GM12878 (cell line): ENCODE measurements around the gene MRM1. TPM values are rescaled to one million over a fixed set of nuclear protein-coding genes. Genes with fewer than 3 reads are reported as not detected.
A peak's percentile ranks its signal among the peaks of the same experiment; 100 is the strongest.

ENCODE experiments used
- ATAC-seq: fragments of 200-7000 bp; cut with Tn5 transposase; 3 replicates; pipeline ENCODE4 v1.9.1; 2020; ENCODE audit warnings: mild to moderate bottlenecking, moderate library complexity
- BruUV-seq: library from RNA; stranded (reverse); fragments of 400-500 nt; replicated peaks from 2 replicates; lab custom pipeline; 2021; lab: Mats Ljungman, UMichigan
- CTCF ChIA-PET: fragments of 300-600 bp; sonication (Branson Sonifier 250); formaldehyde crosslinking; extraction: SDS; loops from one replicate; lab custom pipeline; 2021; ENCODE audit warnings: inconsistent platforms; lab: Yijun Ruan, JAX
- POLR2A ChIA-PET: fragments of 350-600 bp; formaldehyde crosslinking; extraction: SDS; loops from one replicate; lab custom pipeline; 2021; ENCODE audit warnings: inconsistent platforms; lab: Charles Lee
- RAD21 ChIA-PET: fragments of 300-600 bp; sonication (Branson Sonifier 250); formaldehyde crosslinking; loops from one replicate; lab custom pipeline; 2023; ENCODE audit warnings: antibody characterized with exemption; ENCODE audit not compliant: unreplicated experiment; lab: Charles Lee
- SMC1A ChIA-PET: fragments of 300-600 bp; sonication (Branson Sonifier 250); formaldehyde crosslinking; loops from one replicate; lab custom pipeline; 2023; ENCODE audit not compliant: unreplicated experiment, uncharacterized antibody; lab: Charles Lee
- DNase-seq: peaks from one replicate; pipeline ENCODE4 v3.0.0-alpha.2; 2011; ENCODE audit warnings: low read depth, low spot score
- FAIRE-seq: peaks from 3 replicates; lab custom pipeline; 2011; peaks lifted over from hg19 to GRCh38; lab: Jason Lieb, UNC
- H2AFZ ChIP-seq: 2 replicates; pipeline ENCODE4 v1.6.0; 2011; ENCODE audit warnings: low read depth, low read length, control low read depth; ENCODE audit not compliant: control insufficient read depth
- H3K27ac ChIP-seq: 2 replicates; pipeline ENCODE4 v1.5.1; 2011; ENCODE audit warnings: control low read depth; ENCODE audit not compliant: control insufficient read depth, insufficient read depth
- H3K27me3 ChIP-seq, 2 experiments: replicated peaks in 1 of 2; 2 replicates each; pipeline versions ENCODE4 v1.6.0 to v1.6.1; 2011; ENCODE audit warnings: low read length in 1 of 2; ENCODE audit not compliant: control insufficient read depth in 2 of 2, insufficient read depth in 2 of 2
- H3K36me3 ChIP-seq, 2 experiments: 2 replicates each; pipeline ENCODE4 v1.5.1; 2011; ENCODE audit warnings: low read length in 1 of 2; ENCODE audit not compliant: control insufficient read depth in 2 of 2, insufficient read depth in 2 of 2
- H3K4me1 ChIP-seq: 2 replicates; pipeline ENCODE4 v1.6.1; 2011; ENCODE audit warnings: mild to moderate bottlenecking, low read length, moderate library complexity, mixed read lengths; ENCODE audit not compliant: control insufficient read depth, insufficient read depth
- H3K4me2 ChIP-seq: 2 replicates; pipeline ENCODE4 v1.6.0; 2011; ENCODE audit warnings: control low read depth; ENCODE audit not compliant: control insufficient read depth, insufficient read depth
- H3K4me3 ChIP-seq: fragments of 200-600 bp; sonication (generic); 2 replicates; pipeline ENCODE4 v1.5.1; 2016
- H3K79me2 ChIP-seq: 2 replicates; pipeline ENCODE4 v1.6.0; 2011; ENCODE audit warnings: low read length; ENCODE audit not compliant: control insufficient read depth, insufficient read depth
- H3K9ac ChIP-seq: 2 replicates; pipeline ENCODE4 v1.8.0; 2011; ENCODE audit warnings: low read length, control low read depth, mixed read lengths; ENCODE audit not compliant: control insufficient read depth, insufficient read depth
- H3K9me3 ChIP-seq: replicated peaks from 3 replicates; pipeline ENCODE4 v1.5.1; 2011; ENCODE audit warnings: mild to moderate bottlenecking, low read length; ENCODE audit not compliant: control insufficient read depth, insufficient read depth
- H4K20me1 ChIP-seq: 2 replicates; pipeline ENCODE4 v1.6.0; 2011; ENCODE audit not compliant: control insufficient read depth, insufficient read depth
- EZH2 ChIP-seq: IDR thresholded peaks from 2 replicates; pipeline ENCODE4 v1.6.1; 2012; ENCODE audit warnings: low read depth, mild to moderate bottlenecking, control low read depth, inconsistent platforms, low read length, borderline replicate concordance; ENCODE audit not compliant: control insufficient read depth
- GABPA ChIP-seq: IDR thresholded peaks from 2 replicates; pipeline ENCODE4 v1.6.1; 2014; ENCODE audit warnings: antibody characterized with exemption, low read depth, mild to moderate bottlenecking, inconsistent platforms
- HDGF ChIP-seq: fragments of 450-650 bp; IDR thresholded peaks from 2 replicates; pipeline ENCODE4 v1.6.1; 2016; ENCODE audit warnings: antibody characterized with exemption
- SUZ12 ChIP-seq: fragments of 200-600 bp; sonication (generic); IDR thresholded peaks from one replicate; pipeline ENCODE4 v1.6.1; 2018; ENCODE audit warnings: antibody characterized with exemption, mild to moderate bottlenecking; ENCODE audit not compliant: unreplicated experiment
- WGBS: methylation state at CpG from one replicate; pipeline ENCODE4 v1.1.6; 2016; ENCODE audit warnings: low lambda C conversion rate; ENCODE audit not compliant: insufficient replicate concordance, insufficient coverage; ENCODE audit errors: missing lambda C conversion rate; 5-methylcytosine and 5-hydroxymethylcytosine counted together
- in situ Hi-C: fragments of 300-500 bp; cut with MboI; formaldehyde crosslinking; loops from 9 replicates; pipeline ENCODE4 v1.14.3; 2018; ENCODE audit warnings: mixed read lengths
- intact Hi-C: fragments of 100-400 bp; cut with micrococcal nuclease; formaldehyde crosslinking; loops from one replicate; pipeline ENCODE4 v1.14.2; 2022; ENCODE audit not compliant: unreplicated experiment
- polyA plus RNA-seq, 11 experiments: library from polyadenylated mRNA; depleted of rRNA in 4 of 11; unstranded in 6 of 11; stranded (reverse) in 5 of 11; fragments of >200 nt; fragmentation: Nextera tagmentation in 4 of 11; fragmentation: Illumina TruSeq in 1 of 11; extraction: Ambion mirVana in 4 of 11; extraction: Trizol in 1 of 11; gene quantifications; 1 replicate in 1 of 11; 2 replicates in 10 of 11; pipeline versions ENCODE4 v1.2.1 to v1.2.3, GENCODE V29; 2011 to 2016; ENCODE audit warnings: inconsistent platforms in 2 of 11, missing spikeins in 2 of 11, low read depth in 1 of 11
- total RNA-seq, 4 experiments: library from RNA; depleted of rRNA in 3 of 4; stranded (reverse); fragments of >200 nt in 3 of 4; fragmentation: Illumina TruSeq in 1 of 4; extraction: Trizol in 1 of 4; gene quantifications; 2 replicates each; pipeline versions ENCODE4 v1.2.1 to v1.2.3, GENCODE V29; 2013 to 2021

The MRM1 gene
- total and polyA plus RNA-seq, 10 of the 15 experiments (the other 5 are each of a cell fraction or from before 2014, with no cell fraction given) = 0.23 to 16.9 (median 13.2) TPM

- 22% methylated on average over 43 of the region's 43 CpGs for WGBS
- Histone ChIP-seq H3K27ac (no peak overlapping the region), H3K4me1 (no peaks in the 10 kb centered on the region), H3K36me3 (no peaks in the 10 kb centered on the region), H3K9me3 (no peaks in the 10 kb centered on the region; the same call in 2 of the 3 replicates), H3K4me2 (no peak overlapping the region), H2AFZ (no peak overlapping the region), H3K27me3 (peaks cover 8 to 18% of the 10 kb centered on the region in 2 experiments), H4K20me1 (no peaks in the 10 kb centered on the region), H3K9ac (no peak overlapping the region), H3K79me2 (no peaks in the 10 kb centered on the region), H3K4me3 (no peak overlapping the region)
- in situ Hi-C loops = loop anchor here (25.0 kb wide), 1 partner anchor 1171 kb away; no protein-coding TSS in a partner anchor
- no peak for DNase-seq
- intact Hi-C loops = no loop called here
- POLR2A ChIA-PET = no interaction called here
- TF ChIP-seq SUZ12 = peak; percentile 54
- TF ChIP-seq GABPA = no peak
- RAD21 ChIA-PET = no interaction called here
- BruUV-seq = no TSS peak
- no peak for FAIRE-seq
- CTCF ChIA-PET = no interaction called here
- SMC1A ChIA-PET = no interaction called here
- ATAC-seq = no peak
Observed at GRCh38 chr17:36641331-36641876, 40.0 kb downstream of the MRM1 start.

DNA sequence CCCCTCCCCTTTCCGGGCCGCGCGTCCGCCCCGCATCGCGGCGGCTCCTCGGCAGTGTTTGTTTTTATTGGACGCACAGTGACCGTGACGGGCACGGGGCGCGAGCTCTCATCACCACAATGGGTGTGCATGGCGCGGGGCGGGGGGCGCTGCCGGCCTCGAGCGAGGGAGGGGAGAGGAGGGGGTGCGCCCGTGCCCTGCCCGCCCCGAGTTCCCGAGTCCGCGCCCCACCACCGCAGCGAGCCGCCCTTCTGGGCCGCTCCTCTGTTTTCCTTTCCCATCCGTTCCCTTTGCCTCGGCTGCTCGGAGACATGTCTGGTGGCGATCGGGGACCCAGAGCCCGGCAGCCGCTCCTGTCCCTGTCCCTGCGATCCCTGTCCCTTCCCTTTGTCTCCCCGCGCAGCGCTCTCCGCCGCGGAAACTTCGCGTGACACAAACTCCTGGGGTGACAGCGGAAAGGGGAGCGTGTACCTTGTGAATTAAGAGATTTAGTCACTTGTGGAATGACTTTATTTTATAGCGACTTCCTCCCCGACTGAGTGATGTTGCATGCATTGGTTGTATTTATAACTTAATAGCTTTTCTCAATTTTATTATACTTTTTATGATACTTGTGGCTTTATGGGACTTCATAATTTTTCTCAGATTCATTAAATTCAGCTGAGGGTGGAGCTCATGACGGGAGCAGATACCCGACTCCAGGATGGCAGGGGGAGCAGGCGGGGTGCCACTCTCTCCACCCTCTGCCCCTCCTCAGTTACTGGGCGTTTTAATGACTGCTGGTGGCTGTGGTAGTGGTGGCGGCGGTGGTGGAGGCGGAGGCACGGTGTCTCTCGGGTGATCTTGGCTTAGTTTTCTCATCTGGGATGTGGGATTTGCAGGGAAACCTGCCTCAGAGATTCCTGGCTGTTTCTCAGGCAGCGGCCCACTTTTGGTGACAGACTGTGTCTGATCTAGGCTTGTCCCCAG, 40.8 kb downstream of the MRM1 start:
- ChIA-PET SMC1A (interaction anchor here (0.6 kb wide), 1 partner anchor 488 kb away, joined by 4 read pairs; no protein-coding TSS in a partner anchor), POLR2A (no interaction called here), CTCF (interaction anchor here (1.1 kb wide), 1 partner anchor 403 kb away, joined by 3 read pairs; no protein-coding TSS in a partner anchor), RAD21 (no interaction called here)
- H2AFZ ChIP-seq = no peak overlapping the region
- no peak overlapping the region for H3K9ac ChIP-seq
- no peaks in the 10 kb centered on the region for H3K4me1 ChIP-seq
- no peak for ATAC-seq
- WGBS = 35% methylated on average over 41 of the region's 64 CpGs
- in situ Hi-C loops = loop anchor here (25.0 kb wide), 1 partner anchor 1170 kb away; no protein-coding TSS in a partner anchor
- H3K79me2 ChIP-seq = no peaks in the 10 kb centered on the region
- intact Hi-C loops = no loop called here
- no peak overlapping the region for H3K4me3 ChIP-seq
- peaks cover 10 to 18% of the 10 kb centered on the region in 2 experiments for H3K27me3 ChIP-seq
- no peak for DNase-seq
- no TSS peak for BruUV-seq
- H3K9me3 ChIP-seq = no peaks in the 10 kb centered on the region; the same call in 2 of the 3 replicates
- no peak for FAIRE-seq
- no peak overlapping the region for H3K27ac ChIP-seq
- H4K20me1 ChIP-seq = no peaks in the 10 kb centered on the region
- H3K4me2 ChIP-seq = no peak overlapping the region
- TF ChIP-seq SUZ12 (peak; percentile 61), EZH2 (0 out of 2 replicates have a peak, but pooled peaks have one; percentile 20), HDGF (no peak)
- H3K36me3 ChIP-seq = no peaks in the 10 kb centered on the region
